Aorta (tissue), 5 donors: Measurements from ENCODE around the gene PRKCB. TPM values are rescaled to one million over a fixed set of nuclear protein-coding genes. Genes with fewer than 3 reads are reported as not detected.
"Not testable (repeated sequence)": the region's sequence is repeated elsewhere in the genome, so short reads cannot be mapped to it uniquely, and the experiment has no call there.

ENCODE experiments used
- ATAC-seq: fragments of 200-7000 bp; cut with Tn5 transposase; one replicate; pipeline ENCODE4 v1.9.1; 2022; ENCODE audit warnings: moderate library complexity; ENCODE audit not compliant: low FRiP score
- DNase-seq, 2 donors: peaks; one replicate each; pipeline ENCODE4 v3.0.0-alpha.2; 2020
- H3K27ac ChIP-seq, 2 donors: one replicate each; pipeline ENCODE4 v1.5.1; 2013; ENCODE audit warnings: low read length in 2 of 2, mild to moderate bottlenecking in 2 of 2, moderate library complexity in 2 of 2, control low read depth in 1 of 2, inconsistent platforms in 1 of 2, low read depth in 1 of 2
- H3K27me3 ChIP-seq, 2 donors: one replicate each; pipeline ENCODE4 v1.6.1; 2013; ENCODE audit warnings: control low read depth in 1 of 2, low read length in 1 of 2, mild to moderate bottlenecking in 1 of 2, moderate library complexity in 1 of 2; ENCODE audit not compliant: insufficient read depth in 2 of 2, control insufficient read depth in 1 of 2
- H3K36me3 ChIP-seq, 2 donors: one replicate each; pipeline ENCODE4 v1.6.1; 2013; ENCODE audit warnings: control low read depth in 1 of 2, low read length in 1 of 2, mild to moderate bottlenecking in 1 of 2; ENCODE audit not compliant: insufficient read depth in 2 of 2, control insufficient read depth in 1 of 2
- H3K4me1 ChIP-seq, 2 donors: one replicate each; pipeline ENCODE4 v1.6.1; 2013; ENCODE audit warnings: low read length in 2 of 2, control low read depth in 1 of 2, mild to moderate bottlenecking in 1 of 2, moderate library complexity in 1 of 2; ENCODE audit not compliant: insufficient read depth in 2 of 2, control insufficient read depth in 1 of 2
- H3K4me3 ChIP-seq, 2 donors: one replicate each; pipeline ENCODE4 v1.5.1; 2013; ENCODE audit warnings: low read length in 2 of 2, control low read depth in 1 of 2, mild to moderate bottlenecking in 1 of 2
- H3K9me3 ChIP-seq: one replicate; pipeline ENCODE4 v1.6.1; 2013; ENCODE audit warnings: mild to moderate bottlenecking, low read length; ENCODE audit not compliant: control insufficient read depth
- WGBS, 2 donors: extraction: QIAGEN DNeasy Blood & Tissue Kit; methylation state at CpG; one replicate each; pipeline ENCODE4 v1.1.7; 2013; 5-methylcytosine and 5-hydroxymethylcytosine counted together
- intact Hi-C, 2 donors: fragments of 100-400 bp; cut with DNase I; formaldehyde crosslinking; loops; one replicate each; pipeline versions ENCODE4 v1.14.2 to v1.15.0; 2022
- polyA plus RNA-seq, 2 donors: library from polyadenylated mRNA; stranded (reverse); fragments of 200-250 nt; gene quantifications; one replicate each; pipeline ENCODE4 v1.2.3, GENCODE V29; 2013
- total RNA-seq, 2 donors: library from RNA; stranded (reverse); fragmentation: NEBNext Ultra II Directional; extraction: Animal tissue kit (Norgen Biotek cat#: 25700); gene quantifications; one replicate each; pipeline ENCODE4 v1.2.1, GENCODE V29; 2021
- donor health status: healthy with polysubstance abuse.
- donor health status: Bipolar disorder and iron deficiency.
- donor health status: DM: no; HTN: no; CAD: no.
- donor health status: DM: no; HTN: no; CAD: no.
- donor health status: DM: yes; HTN: yes; CAD: no.

Gene PRKCB
- total and polyA plus RNA-seq, 4 donors: 0.28 to 16.7 (median 5.4) TPM

DNA sequence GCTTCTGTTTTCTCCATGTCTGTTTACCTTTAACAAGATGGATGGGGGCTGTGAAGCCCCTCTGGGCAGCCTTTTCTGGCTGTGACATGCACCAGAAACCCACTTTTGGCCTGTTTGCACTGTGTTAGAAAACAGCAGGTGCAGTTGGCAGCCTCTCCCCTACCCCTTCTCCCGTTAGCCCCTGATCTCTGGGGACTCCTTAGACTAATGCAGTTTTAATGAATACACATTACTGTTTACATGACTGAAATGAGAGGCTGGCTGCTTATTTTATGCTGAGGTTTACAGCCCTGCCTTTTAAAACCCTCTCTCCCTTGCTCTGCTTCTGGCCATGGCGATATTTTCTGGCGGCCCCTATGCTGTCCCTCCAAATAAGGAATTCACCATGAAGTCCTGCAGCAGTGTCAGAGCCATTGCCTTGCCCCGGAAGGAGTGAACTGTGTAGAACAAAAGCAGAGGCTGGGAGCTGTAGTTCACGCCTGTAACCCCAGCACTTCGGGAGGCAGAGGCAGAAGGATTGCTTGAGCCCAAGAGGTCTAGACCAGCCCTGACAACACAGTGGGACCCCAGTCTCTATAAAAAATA is 79.3 kb downstream of the PRKCB start:
- no peaks in the 10 kb centered on the region for H3K4me1 ChIP-seq
- no peaks in the 10 kb centered on the region for H3K9me3 ChIP-seq
- ATAC-seq (no peak), DNase-seq (no peak)
- intact Hi-C loops: loop anchor here in 1 of 2 donors (5.0 kb wide), 1 partner anchor 38 kb away; no protein-coding TSS in a partner anchor
- no peaks in the 10 kb centered on the region for H3K27me3 ChIP-seq
- no peak overlapping the region for H3K27ac ChIP-seq
- H3K36me3 ChIP-seq: no peaks in the 10 kb centered on the region
- 28 to 36% methylated on average over 6 of the region's 6 CpGs for WGBS, 2 donors
- no peak overlapping the region for H3K4me3 ChIP-seq

DNA sequence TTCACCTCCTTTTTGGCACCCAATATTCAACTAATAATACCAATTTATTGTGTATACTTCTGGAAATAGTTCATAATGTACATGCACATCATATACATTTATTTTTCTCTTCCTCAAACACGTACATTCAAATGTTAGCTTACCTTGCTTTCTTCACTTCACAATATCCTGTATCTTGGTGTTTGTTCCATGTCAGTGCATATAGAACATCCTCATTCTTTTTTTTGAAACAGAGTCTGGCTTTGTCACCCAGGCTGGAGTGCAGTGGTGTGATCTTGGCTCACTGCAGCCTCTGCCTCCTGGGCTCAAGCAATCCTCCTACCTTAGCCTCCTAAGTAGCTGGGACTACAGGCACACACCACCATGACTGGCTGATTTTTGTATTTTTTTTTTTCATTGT is 80.8 kb downstream of the PRKCB start:
- not testable (repeated sequence) for DNase-seq
- intact Hi-C loops: loop anchor here in 1 of 2 donors (5.0 kb wide), 1 partner anchor 39 kb away; no protein-coding TSS in a partner anchor

DNA sequence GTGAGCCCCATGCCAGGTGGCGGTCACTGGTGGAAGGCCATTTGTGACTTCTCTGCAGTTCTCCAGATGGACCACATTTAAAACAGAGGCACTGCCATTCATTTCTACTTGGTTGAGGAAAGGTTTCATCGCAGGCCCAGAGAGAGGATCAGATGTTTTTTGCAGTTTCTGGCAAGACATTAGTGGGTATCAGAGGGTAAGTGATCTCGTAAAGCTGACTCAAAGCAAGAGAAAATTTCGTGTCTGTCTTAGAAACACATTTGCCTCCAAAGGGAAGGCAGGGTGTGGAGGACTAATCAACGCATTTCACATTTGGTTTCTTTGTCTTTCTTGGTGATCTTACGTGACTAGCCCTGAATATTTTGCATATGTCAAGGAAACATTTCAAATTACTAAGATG is 81.8 kb downstream of the PRKCB start:
- Histone ChIP-seq H3K36me3 (no peaks in the 10 kb centered on the region), H3K9me3 (no peaks in the 10 kb centered on the region), H3K27me3 (no peaks in the 10 kb centered on the region), H3K4me3 (no peak overlapping the region), H3K4me1 (no peaks in the 10 kb centered on the region), H3K27ac (no peak overlapping the region)
- 78 to 81% methylated on average over 6 of the region's 6 CpGs for WGBS, 2 donors
- ATAC-seq (no peak), DNase-seq (no peak)
- intact Hi-C loops: loop anchor here in 1 of 2 donors (5.0 kb wide), 1 partner anchor 40 kb away; no protein-coding TSS in a partner anchor

More for the DNA sequence above, 80.8 kb downstream of the PRKCB start:
- 63 to 71% methylated on average over 1 of the region's 1 CpG for WGBS, 2 donors
- not testable (repeated sequence) for H3K9me3 ChIP-seq, H3K4me1 ChIP-seq, H3K27ac ChIP-seq, H3K4me3 ChIP-seq, H3K27me3 ChIP-seq, H3K36me3 ChIP-seq, ATAC-seq

DNA sequence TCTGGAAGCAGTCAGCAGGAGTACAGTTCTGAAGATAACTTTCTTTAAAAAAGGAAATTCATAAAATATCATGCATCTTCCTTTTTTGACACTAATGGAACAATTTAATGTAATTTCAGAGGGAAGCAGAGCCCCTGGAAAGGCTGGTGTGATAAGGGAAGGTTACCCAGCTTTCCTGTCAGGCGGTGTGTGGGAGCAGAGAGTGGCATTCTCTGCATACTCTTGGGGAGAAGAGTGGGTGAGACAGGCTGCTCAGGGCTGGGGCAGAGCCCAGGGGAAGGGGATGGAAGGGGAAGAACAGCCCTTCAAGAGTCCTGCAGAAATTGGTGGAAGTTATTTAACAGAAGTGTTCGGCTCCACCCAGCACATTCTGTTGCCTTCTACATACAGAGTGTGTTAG is 84.7 kb downstream of the PRKCB start:
- intact Hi-C loops: no loop called here
- Histone ChIP-seq H3K4me1 (no peaks in the 10 kb centered on the region), H3K4me3 (no peak overlapping the region), H3K36me3 (no peaks in the 10 kb centered on the region), H3K27ac (no peak overlapping the region), H3K27me3 (no peaks in the 10 kb centered on the region), H3K9me3 (peaks cover 1% of the 10 kb centered on the region)
- no peak for ATAC-seq
- 76 to 80% methylated on average over 2 of the region's 2 CpGs for WGBS, 2 donors
- no peak for DNase-seq

DNA sequence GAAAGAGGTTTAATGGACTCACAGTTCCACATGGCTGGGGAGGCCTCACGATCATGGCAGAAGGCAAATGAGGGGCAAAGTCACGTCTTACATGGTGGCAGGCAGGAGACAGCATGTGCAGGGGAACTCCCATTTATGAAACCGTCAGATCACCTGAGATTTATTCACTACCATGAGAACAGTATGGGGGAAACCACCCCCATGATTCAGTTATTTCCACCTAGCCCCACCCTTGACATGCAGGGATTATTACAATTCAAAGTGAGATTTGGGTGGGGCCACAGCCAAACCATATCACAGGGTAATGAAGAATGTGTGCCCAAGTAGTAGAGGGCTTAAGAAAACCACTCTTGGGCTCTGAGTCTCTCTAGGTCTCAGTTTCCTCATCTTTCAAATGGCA is 85.1 kb downstream of the PRKCB start:
- H3K36me3 ChIP-seq: no peaks in the 10 kb centered on the region
- H3K4me1 ChIP-seq: no peaks in the 10 kb centered on the region
- no peak overlapping the region for H3K27ac ChIP-seq
- H3K9me3 ChIP-seq: peaks cover 1% of the 10 kb centered on the region
- WGBS, 2 donors: 58 to 70% methylated on average over 3 of the region's 3 CpGs
- intact Hi-C loops: no loop called here
- no peak for DNase-seq
- no peak overlapping the region for H3K4me3 ChIP-seq
- no peaks in the 10 kb centered on the region for H3K27me3 ChIP-seq
- no peak for ATAC-seq

DNA sequence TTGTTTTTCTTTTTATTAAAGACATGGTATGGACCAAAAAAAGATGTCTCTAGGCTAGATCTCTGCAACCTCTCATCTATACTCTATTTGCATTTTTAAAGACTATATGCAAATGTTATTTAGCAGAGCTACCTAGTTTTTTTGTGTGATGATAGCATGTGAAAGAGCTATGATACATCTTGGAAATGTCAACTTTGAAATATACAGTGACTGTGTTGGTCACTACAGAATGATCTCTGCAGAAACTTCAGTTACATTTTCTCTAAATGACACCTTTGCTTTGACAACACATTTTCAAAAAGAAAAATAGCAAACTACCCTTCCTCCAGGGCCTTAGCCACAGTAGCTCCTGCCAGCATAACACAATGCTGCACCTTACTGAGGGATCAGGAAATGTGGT is 86.6 kb downstream of the PRKCB start:
- Histone ChIP-seq H3K27me3 (no peaks in the 10 kb centered on the region), H3K4me1 (no peaks in the 10 kb centered on the region), H3K9me3 (peaks cover 1% of the 10 kb centered on the region), H3K36me3 (no peaks in the 10 kb centered on the region), H3K27ac (no peak overlapping the region), H3K4me3 (no peak overlapping the region)
- no peak for DNase-seq
- intact Hi-C loops: no loop called here
- no peak for ATAC-seq

DNA sequence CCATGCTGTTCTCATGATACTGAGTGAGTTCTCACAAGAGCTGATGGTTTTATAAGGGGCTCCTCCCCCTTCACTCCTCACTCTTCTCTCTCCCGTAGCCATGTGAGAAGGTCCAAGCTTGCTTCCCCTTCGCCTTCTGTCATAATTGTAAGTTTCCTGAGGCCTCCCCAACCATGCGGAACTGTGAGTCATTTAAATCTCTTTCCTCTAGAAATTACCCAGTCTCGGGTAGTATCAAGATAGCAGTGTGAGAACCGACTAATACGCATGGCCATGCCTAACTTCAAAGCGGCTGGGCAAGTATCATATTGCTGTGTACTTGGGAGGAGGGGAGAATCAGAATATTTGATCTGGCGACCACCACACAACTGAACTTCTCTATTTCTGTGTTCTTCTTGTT is 88.3 kb downstream of the PRKCB start:
- DNase-seq (no peak), ATAC-seq (no peak)
- peaks cover 1% of the 10 kb centered on the region for H3K9me3 ChIP-seq
- no peaks in the 10 kb centered on the region for H3K4me1 ChIP-seq
- intact Hi-C loops: no loop called here
- H3K4me3 ChIP-seq: no peak overlapping the region
- no peaks in the 10 kb centered on the region for H3K36me3 ChIP-seq
- WGBS, 2 donors: 67 to 68% methylated on average over 8 of the region's 8 CpGs
- H3K27me3 ChIP-seq: no peaks in the 10 kb centered on the region
- H3K27ac ChIP-seq: no peak overlapping the region

DNA sequence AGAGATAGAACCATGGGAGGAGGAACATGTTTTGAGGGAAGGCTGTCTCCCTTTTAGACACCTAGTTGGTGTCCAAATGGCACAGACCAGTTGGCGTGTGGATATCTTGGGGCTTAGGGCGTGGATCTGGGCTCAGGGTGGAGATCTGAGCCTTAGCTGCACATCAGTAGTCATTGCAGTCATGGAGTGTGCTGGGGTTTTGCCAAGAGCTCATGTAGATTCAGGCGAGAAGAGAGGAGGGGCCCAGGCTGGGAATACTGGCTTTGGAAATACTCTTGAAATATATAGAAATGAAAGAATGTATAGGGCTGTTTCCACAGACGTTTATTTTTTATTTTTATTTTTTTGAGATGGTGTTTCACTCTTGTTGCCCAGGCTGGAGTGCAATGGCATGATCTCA is 92.0 kb downstream of the PRKCB start:
- Histone ChIP-seq H3K27me3 (peaks cover 0 to 2% of the 10 kb centered on the region in 2 donors), H3K9me3 (peaks cover 1% of the 10 kb centered on the region), H3K27ac (no peak overlapping the region), H3K4me3 (no peak overlapping the region), H3K4me1 (no peaks in the 10 kb centered on the region), H3K36me3 (no peaks in the 10 kb centered on the region)
- ATAC-seq (no peak), DNase-seq (no peak)
- WGBS, 2 donors: 20 to 24% methylated on average over 4 of the region's 4 CpGs
- intact Hi-C loops: no loop called here

DNA sequence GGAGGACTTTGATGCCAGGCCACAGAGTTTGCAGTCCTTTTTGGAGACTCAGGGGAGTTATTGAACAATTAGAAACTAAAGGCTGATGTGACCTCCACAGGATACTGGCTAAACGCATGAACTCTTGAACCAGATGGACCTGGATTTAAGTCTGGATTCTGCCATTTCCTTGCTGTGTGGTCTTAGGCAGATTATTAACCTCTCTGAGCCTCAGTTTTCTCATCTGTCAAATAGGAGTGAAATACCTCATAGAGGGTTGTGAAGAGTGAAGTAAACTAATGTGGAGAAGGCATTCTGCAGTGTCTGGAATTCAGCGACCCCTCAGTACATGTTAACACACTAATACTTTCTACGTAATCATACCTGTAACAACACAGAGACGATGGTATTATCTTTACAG is 93.5 kb downstream of the PRKCB start:
- intact Hi-C loops: no loop called here
- Histone ChIP-seq H3K36me3 (no peaks in the 10 kb centered on the region), H3K4me3 (no peak overlapping the region), H3K4me1 (no peaks in the 10 kb centered on the region), H3K27me3 (peaks cover 0 to 2% of the 10 kb centered on the region in 2 donors), H3K27ac (no peak overlapping the region), H3K9me3 (no peaks in the 10 kb centered on the region)
- no peak for DNase-seq
- ATAC-seq: no peak
- WGBS, 2 donors: 87 to 91% methylated on average over 4 of the region's 4 CpGs
